ENCODE measurements around the gene ABCE1.

The ABCE1 gene

DNA sequence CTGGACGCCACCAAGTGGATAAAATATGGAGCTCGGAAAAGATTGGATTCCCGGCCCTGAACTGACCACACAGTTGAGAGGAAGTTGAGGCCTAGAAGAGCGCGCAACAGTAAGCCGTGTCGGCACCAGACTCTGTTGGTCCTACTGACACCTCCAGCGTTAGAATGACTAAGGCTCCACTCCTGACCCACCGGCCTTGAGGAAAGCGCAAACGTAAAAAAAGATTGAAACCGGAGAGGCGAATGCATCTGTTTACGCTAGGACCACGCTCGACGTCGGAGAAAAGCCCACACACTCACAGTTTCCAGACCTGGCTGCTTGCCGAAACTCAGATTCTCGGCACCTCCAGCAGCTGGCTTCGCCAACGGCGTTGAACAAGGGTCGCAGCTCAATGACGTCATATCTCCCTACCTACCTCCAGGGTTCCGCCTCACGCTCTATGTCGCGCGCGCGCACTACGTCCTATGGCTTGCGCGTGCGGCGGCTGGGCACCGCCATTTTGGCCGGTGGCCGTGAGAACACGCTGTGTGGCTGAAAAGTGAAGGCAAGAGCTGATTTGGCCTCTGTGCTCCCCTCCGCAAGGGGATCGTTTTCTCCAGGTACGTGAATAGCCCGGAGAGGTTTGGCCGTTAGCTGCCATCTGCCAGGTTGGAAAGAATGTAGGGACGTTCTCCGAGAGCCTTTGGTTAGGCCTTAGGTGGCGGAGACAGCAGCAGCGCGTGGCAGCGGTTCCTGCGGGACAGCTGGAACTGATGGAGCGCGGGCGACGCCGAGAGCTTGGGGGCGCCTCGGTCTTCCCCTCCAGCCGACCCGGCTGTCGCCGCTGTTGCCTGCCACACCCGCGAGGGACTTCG lies at the start of gene ABCE1, which contains the start of gene ANAPC10:
Gene ABCE1, plus strand, starts transcription at position 491 of the 854 bp plus-strand sequence. CDS start 6,102 bp downstream, outside the sequence.
Gene ANAPC10, minus strand, starts transcription at position 376 of the 854 bp plus-strand sequence. CDS start 2,097 bp downstream, outside the sequence.
- DNase-seq: peak; percentile 84

DNA sequence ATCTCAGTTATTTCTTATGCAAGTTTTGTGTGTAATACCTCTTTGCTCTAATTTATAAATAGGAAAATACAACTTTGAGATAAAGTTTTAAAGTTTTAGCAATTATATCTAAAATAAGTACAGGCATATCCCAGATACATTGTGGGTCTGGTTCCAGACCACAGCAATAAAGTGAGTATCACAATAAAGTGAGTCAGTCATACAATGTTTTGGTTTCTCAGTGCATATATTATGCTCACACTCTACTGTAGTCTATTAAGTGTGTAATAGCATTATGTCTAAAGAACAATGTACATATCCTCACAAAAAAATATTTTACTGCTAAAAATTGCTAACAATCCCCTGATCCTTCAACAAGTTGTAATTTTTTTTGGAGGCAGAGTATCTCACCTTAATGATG lies 49.3 kb upstream of the ABCE1 start:
- no peak for DNase-seq

DNA sequence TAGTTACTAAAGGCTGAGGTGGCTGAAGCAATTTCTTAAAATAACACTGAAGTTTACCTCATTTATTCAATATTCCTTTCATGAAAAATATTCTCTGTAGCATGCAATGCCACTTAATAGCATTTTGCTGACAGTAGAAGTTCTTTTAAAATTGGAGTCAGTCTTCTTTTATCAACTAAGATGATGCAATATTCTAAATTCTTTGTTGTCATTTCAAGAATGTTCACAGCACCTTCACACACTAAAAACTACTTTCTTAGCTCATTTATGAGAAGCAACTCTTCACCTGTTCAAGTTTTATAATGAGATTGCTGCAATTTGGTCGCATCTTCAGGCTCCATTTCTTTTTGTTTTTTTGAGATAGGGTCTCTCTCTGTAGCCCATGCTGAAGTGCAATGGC lies 48.9 kb upstream of the ABCE1 start:
- no peak for DNase-seq

- no peak for DNase-seq
Observed at GRCh38 chr4:145055533-145056257, 42.4 kb upstream of the ABCE1 start.

GRCh38 chr4:145056325-145057130 lies 41.6 kb upstream of the ABCE1 start:
- DNase-seq: no peak

DNA sequence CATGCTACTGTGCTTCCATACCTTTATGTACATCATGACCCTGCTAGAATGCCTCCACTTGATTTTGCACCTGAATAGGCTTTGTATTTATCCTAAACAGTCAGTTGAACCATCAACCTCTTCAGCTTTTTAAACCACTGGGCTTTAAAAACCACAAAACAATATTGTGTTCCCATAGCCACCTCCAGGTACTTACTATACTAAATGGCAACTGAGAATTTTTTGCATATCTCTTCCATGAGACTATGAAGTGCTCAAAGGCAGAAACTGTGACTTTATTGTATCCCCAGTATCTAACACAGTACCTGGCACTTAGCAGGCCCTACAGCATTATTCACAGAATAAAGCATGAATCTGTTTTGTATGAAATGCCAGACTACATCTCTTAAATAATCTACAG lies 39.9 kb upstream of the ABCE1 start:
- no peak for DNase-seq

DNA sequence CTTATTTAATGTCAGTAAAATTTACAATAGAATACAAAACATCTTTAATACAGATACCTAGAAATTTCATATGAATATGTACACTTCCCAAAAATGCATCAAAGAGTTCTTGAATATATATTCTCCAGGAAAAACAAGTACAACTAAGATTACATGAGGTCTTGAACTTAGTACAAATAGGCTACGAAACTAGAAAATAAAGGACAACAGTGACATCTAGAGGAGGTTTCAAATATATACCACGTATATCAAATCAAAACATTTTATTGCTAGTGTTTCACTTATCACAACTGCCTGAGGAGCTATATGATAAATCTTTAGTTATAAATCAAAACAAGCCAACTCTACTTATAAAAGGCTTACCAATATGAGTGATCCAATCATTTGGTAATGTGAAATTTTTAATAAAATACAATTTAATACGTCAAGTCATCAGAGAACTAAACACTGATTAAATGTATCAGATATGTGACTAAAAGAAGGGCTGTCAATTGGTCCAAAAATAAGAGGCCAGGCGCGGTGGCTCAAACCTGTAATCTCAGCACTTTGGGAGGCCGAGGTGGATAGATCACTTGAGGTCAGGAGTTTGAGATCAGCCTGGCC lies 36.7 kb upstream of the ABCE1 start:
- peak; percentile 16 for DNase-seq

DNA sequence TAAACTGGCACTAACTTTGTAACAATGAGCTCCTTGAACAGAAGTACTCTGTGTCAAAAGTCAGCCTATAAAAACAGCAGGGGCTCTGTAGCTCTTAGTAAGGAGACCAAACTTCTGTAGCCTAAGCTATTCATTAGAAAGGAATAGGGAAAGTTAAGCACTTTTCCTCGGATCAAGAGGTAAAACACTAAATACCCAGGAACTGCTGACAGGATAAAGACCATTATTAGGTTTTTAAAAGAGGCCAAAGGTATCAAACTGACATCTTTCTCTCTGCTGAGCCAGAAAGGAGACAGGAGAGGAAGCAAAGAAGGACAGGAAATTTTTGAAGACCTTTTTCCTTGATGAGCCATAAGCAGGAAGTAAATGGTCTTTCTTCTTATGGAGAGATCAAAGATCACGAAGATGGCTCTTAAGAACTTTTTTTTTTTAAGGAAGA lies 32.0 kb upstream of the ABCE1 start:
- DNase-seq: no peak

DNA sequence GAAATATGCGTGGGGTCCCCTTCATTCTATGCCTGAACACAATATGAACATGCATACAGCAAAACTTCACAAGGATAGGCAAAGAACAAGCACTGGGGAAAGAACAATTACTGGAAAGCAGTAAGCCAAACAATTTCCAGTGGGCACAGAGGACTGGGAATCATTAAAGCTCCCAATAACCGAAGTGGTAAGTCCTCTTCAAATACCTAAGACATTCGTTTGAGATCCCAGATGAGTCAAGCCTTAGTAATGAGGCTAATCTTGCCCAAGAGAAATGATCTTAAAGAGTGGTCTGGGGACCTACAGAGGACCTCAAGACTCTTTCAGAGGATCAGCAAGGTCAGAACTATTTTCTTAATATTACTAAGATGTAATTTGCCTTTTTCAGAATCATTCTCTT lies 28.8 kb upstream of the ABCE1 start:
- DNase-seq: no peak

DNA sequence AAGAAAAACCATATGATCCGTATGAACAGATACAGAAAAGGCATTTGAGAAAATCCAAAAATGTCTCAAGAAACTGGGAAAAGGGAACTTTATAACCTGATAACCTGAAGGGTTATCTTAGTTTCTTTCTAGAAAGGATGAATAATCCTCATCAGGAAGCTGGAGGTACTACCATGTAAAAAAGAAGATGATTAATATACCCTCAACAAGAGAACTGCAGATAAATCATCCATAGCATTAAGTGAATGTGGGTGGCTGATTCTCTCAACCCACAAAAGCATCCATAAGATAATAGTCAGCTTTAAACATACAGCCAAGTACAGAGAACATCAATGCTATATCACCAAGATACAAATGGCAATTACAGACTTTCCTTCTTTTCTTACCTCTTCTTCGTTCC lies 26.6 kb upstream of the ABCE1 start:
- DNase-seq: no peak

- no peak for DNase-seq
Observed at GRCh38 chr4:145075742-145076468, 22.2 kb upstream of the ABCE1 start.

DNA sequence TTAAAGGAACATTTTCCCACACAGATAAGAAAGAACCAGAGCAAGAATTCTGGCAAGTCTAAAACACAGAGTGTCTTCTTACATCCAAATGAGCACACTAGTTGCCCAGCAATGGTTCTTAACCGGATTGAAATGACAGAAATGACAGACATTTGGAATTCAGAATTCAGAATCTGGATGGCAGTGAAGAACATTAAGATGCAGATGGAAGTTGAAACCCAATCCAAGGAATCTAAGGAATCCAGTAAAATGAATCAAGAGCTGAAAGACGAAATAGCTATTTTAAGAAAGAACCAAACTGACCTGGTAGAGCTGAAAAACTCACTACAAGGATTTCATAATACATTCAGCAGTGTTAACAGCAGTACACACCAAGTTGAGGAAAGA lies 21.6 kb upstream of the ABCE1 start:
- DNase-seq: no peak

DNA sequence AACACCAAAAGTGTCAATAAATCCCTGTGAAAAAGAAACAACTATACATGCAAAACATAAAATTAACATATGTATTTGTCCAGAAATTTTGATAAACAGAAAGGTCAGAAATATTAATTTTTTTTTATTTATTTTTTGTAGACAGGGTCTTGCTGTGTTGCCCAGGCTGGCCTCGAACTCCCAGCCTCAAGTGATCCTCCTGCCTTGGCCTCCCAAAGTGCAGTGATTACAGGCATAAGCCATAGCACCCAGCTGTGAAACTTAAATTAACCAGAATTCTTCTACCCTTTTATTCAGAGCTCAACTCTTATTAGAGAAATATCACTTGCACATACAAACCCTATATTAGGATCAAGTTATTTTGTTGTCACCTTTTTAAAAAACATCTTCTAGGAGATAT lies 16.4 kb upstream of the ABCE1 start:
- no peak for DNase-seq

- DNase-seq: no peak
Observed at GRCh38 chr4:145083891-145084605, 14.1 kb upstream of the ABCE1 start.

GRCh38 chr4:145090380-145090779 lies 7.7 kb upstream of the ABCE1 start:
- DNase-seq: no peak

DNA sequence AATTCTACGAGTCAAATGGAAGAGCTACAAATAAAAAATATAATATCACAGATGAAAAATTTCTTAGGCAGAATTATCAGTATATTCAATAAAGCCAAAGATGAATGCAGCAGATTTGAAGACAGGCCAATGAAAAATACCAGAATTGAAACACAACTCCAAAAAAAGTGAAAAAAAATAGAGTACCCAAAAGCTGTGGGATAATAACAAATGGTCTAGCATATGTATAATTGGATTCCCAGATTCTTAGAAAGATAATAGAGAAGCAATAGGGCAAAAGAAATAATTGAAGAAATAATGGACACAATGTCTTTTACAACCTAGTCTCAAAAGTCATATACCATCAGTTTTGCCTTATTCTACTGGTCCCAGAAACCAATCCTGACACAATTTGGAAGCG lies 4.5 kb upstream of the ABCE1 start:
- DNase-seq: no peak

GRCh38 chr4:145097331-145097820 lies 735 bp upstream of the ABCE1 start:
- DNase-seq: no peak

- peak; percentile 1 for DNase-seq
Observed at GRCh38 chr4:145098675-145099037, 545 bp downstream of the ABCE1 start.

DNA sequence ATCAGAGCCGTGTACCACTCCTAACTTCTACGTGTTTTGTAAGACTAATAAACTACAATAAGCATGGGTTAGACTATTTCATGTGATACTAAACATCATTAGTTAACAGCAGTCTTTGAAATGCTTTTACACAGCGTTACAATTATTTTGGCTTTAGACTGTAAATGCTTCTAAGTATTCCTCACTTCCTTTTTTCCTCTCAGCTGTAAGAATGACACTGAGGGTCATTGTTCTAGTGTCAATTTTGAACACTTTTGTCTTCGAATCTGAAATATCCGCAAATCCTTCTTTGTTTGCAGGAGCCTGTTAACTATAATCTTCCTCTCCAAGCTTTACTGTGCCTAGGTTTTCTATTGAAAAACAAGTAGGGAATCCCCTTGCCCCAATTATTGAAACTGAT lies 1.5 kb downstream of the ABCE1 start:
- DNase-seq: no peak

DNA sequence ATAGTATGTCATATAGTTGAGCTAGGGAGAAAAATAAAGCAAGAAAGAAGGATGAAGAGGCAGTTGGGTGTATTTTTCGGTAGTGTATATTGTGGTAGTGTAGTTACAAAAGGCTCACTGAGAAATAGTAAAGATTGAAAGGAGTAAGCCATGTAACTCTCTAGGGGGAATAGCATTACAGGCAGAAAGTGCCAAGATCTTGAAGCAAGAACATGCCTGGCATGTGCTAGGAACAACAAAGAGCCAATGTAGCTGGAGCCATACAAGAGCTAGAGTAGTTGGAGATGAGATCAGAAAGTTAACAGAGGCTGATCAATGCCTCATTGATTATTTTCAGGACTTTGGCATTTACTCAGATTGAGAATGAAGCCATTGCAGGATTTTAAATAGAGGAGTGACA lies 3.0 kb downstream of the ABCE1 start:
- no peak for DNase-seq

DNA sequence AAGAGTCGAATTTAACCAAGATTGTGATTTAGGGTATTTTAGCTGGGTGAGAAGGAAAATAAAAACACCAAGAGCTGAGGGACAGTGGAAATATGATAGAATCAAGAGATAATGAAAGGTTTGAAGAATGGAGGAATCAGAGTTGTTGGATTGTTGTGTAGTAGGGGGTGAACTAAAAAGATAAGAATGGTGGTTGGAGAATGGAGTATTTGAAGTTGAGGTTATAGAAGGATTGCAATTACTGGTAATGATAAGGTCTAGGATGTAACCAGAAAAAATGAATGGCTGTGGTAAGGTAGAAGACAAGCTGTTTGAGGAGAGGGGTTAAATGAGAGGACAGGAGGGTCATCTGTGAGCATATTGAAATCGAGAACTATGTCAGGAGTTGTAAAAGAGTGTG lies 4.5 kb downstream of the ABCE1 start:
- DNase-seq: no peak
